HG03457 (cell line): Measurements from ENCODE around the gene CD82.
A peak's percentile ranks its signal among the peaks of the same experiment; 100 is the strongest.
"Not testable (repeated sequence)": the region's sequence is repeated elsewhere in the genome, so short reads cannot be mapped to it uniquely, and the experiment has no call there.

ENCODE experiments used
- ATAC-seq: cut with Tn5 transposase; IDR thresholded peaks from one replicate; pipeline ENCODE4 v1.9.1; 2021; ENCODE audit warnings: moderate number of reproducible peaks; ENCODE audit not compliant: unreplicated experiment

CD82 gene

DNA sequence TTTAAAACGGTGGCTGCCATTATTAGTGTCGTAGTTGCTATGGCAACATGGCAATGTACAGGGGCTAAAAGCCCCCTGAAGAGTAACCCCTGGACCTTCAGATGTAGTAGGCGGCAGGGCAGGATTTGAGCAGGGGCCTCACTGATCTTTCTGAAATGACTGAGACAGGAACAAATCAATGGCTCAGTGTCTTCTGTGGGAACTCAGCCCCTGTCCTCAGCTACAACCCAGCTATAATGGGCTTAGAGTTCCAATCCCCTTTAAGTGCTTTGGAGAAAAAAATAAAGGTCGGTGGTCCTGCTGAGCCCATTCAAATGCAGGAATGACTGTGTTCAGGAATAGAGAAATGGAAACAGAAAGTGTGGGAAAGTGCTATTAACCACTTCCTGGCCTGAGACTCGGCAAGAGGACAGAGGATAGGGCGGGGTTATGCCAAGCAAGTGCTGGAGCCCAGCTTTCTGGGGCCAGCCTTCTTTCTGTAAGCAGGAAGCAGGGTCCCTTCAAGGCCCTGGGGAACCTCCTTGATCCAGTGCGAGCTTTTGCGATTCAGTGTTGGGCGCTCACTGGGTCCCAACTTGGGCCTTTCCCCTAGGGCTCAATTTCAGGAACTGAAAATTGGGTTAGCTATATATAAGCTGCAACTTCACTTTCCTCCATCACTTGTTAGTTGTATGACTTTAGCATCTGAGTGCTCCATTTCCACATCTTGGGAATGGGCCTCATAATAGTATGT is 6.1 kb upstream of the CD82 start:
- peak; percentile 86 for ATAC-seq

DNA sequence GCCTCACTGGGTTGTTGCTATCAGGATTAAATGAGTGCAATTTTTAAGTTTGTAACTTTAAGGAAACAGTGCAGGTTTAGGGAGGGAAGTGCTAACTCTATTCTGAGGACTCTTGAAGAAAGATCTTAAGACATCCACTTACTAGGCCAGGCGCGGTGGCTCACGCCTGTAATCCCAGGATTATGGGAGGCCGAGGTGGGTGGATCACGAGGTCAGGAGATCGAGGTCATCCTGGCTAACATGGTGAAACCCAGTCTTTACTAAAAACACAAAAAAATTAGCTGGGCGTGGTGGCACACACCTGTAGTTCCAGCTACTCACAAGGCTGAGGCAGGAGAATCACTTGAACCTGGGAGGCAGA is 5.5 kb upstream of the CD82 start:
- not testable (repeated sequence) for ATAC-seq

DNA sequence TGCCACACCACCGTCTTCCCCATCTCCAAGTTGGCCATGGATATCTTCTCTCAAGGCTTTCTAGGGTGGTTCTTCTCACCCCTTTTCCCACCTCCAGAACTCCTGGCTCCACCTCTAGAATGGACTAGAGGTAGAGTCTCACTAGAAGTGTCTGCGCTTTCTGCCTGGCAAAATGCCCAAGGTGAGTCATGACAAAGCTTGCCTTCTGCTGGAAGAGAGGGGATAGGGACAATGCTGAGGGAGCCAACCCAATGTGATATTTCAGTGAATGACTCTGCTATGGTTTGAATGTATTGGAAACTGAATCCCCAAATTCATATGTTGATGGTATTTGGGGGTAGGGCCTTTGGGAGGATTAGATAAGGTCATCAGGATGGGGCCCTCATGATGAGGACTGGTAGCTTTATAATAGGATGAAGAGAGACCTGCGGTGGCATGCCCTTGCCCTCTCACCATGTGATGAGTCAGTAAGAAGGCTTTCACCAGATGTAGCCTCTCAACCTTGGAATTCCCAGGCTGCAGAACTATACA is 4.1 kb upstream of the CD82 start:
- ATAC-seq: no peak

GRCh38 chr11:44561964-44562734 is 3.3 kb upstream of the CD82 start:
- ATAC-seq: no peak

DNA sequence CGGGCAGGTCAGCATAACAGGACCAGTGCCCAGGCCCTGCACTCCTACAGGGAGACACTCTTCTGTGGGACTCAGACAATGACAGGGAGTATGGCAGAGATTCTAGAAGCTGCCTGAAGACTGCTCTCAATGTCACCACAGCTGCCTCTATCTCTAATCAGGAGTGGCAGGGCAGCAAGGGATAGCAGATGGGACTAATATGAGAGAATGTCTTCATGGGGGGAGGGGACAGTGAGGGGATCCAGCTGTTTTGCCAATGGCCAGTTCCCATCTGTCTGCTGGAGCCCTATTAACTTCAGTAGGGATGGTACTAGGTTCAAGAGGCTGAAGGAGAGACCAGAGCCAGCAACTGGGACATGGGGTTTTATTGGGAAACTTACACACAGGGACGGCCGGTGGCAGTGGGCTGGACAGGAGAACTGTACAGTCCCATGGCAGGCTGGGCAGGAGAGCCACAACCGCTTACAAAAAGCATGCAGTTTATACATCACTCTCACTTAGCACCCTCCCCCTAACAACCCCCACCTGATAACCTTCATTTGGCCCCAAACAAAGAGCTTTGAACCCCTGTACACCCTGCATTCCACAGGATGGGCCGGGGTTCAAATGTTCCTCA is 2.5 kb upstream of the CD82 start:
- no peak for ATAC-seq

- ATAC-seq: no peak
Observed at GRCh38 chr11:44563711-44564110, 1.8 kb upstream of the CD82 start.

GRCh38 chr11:44564166-44564565 is 1.3 kb upstream of the CD82 start:
- no peak for ATAC-seq

- no peak for ATAC-seq
Observed at GRCh38 chr11:44564670-44565210, 723 bp upstream of the CD82 start.

DNA sequence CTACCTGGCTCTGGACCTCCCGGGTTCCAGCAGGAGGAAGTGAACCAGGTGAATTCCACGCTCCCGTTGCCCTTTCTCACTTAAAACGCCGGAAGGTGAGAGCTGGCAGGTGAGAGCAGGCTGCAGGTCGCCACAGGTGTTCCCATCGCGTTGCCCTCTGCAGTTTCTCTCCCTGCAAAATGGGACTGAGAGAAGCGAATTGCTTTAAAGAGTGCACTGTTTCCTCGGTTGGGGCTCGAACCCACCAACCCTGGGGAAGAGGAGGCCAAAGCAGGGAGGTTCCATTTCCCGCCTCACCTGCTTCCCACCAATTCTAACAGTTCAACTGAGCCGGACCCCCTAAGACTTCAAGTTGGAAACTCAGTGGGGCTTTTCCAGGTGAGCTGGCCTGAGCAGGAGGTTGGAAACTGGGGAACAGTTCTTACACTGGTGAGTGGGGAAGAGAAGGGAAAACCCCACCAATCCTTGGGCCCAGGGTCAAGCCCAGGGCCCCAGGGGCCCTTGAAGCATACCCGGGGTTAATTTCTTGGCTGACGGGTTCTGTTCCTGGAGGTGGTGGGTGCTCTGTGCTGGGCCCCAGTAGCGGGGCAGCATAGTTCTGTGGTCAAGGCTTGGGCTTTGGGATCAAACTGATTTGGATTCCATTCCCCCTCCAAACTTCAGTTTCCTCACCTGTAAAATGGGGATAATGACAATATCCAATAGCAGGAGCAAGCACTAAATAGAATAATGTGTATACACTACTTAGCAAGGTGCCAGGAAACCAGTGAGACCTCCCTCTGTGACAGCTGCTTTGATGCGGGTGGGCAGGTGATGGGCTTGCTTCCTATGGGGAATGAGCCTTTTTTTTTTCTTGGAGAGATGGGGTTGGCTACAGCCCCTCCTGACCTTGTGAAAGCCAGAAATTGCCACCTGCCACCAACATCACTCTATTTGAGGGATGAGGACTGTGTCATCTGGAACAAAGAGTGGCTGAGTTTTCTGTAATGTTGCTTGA is 788 bp downstream of the CD82 start:
- ATAC-seq: no peak

- ATAC-seq: no peak
Observed at GRCh38 chr11:44566952-44567875, 1.8 kb downstream of the CD82 start.

DNA sequence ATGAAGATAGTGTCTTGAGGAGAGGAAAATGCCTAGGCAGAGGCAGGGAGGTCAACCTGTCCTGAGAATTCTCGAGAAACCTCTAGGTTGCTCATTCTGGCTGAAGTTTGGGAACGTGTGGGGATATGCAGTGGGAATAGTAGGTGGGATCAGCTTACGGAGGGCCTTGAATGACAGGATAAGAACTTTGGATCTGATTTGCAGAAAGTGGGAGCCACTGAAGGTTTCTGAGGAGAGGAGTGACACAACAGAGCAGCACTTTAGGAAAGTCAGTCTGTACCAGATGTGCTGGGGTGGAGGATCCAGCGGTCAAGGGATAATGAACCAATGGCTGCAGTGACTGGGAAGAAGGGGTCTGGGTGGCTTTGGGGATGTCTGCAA is 2.4 kb downstream of the CD82 start:
- ATAC-seq: no peak

- no peak for ATAC-seq
Observed at GRCh38 chr11:44568331-44568657, 2.8 kb downstream of the CD82 start.

GRCh38 chr11:44568658-44569473 is 3.4 kb downstream of the CD82 start:
- peak; percentile 34 for ATAC-seq

DNA sequence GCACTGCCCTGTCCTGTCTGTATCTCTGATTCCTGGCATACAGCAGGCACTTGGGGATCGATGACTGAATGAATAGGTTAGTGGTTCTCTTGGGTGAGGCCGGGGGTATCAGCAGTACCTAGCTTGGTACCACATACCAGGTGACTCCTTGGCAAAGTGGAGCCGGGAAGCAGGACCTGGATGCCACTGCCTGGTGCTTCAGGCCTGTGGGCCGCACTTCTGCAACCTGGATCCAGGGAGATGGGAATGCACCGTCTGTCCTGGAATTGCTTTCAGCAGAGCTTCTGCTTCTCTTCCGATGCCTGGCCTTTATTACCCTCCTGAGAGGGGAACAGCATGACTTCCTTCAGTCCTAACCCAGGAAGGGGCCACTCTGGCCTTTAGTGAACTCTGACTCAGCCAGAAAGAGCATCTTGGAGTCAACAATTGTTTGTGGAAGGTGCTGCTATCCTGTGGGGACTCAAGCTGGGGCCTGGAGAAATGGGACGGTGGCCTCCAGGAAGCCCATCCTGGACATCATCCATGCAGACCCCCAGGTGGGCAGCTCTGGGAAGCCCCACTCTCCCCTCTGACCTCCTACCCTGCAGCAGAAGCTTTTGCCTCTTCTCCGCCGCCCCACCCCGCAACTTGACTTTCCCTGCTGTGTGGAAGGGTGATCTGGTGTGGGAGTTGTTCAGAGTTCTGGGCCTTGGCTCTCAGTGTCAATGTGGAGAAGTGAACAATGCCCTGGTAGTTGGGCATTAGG is 5.1 kb downstream of the CD82 start:
- ATAC-seq: no peak

DNA sequence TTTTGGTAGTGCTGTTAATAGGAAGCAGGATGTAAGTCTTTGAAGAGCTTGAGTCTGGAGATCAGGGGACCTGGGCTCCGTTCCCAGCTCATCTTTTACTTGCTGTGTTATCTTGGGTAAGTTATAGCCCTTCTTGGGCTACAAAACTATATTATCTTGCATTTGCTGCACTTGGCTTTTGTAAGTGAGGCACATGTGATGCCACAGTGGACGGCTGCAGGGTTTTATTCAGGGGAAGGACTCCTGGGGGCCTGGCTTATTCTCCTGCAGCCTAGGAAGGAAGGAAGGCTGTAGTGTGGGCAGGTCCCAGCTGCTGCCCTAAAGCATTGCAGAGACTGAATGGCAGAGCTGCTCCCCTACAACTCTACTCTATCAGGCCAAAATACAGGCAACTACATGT is 6.4 kb downstream of the CD82 start:
- ATAC-seq: no peak

DNA sequence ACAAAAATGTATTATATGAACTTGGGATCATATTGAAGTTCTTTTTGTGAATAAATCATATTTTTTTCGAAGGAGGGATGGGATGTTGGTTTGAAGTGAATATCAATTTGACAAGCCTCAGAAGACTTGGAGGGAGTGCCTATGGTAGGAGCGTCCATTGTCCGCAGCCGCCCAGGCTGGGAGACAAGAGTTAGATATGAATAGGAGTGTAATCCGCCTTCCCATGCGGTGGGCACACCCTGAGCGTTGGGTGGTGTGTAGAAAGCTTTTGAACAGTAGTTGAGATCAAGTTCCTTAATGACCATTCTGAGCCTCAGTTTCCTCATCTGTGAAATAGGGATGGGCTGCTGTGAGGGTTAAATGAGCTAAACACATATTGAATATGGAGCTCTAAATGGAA is 7.0 kb downstream of the CD82 start:
- no peak for ATAC-seq

DNA sequence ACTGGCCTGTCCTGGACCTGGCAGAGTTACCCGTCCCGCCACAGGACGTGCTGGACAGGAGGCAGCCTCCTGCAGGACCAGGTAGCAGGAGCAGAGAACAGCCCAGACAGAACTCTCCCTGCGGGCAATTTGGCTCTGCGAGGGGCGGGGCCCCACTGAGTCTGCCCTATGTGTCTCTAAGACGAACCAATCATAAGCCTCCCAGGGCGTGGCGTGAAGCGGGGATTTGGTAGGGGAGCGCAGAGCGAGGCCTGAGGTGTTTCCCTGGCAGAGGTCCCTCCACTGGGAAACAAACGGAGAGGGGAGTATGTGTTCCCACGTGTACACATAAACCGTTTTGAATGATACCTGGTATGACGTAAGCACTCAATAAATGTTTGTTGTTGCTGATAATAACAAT is 7.4 kb downstream of the CD82 start:
- ATAC-seq: no peak

DNA sequence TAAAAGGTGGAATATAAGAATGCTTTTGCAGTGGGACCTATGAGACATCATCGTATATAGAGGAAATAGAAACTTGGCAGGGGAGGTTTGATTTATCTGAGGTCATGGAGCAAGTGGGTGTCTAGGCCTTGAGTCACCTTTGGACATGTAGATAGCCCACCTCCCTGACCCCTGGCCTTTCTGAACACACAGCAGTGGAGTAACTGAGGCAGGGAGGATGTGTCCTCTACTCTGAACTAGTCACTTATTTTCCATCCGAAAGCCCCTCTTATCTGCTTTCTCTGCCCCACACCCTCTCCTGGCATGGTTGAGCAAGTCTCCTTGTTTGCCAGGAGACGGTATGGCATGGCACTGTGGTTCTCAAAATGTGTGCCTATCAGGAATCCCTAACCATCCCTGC is 7.9 kb downstream of the CD82 start:
- no peak for ATAC-seq
